Fibroblast of gingiva (primary cell): ENCODE results near the gene ENPP7.

ENCODE experiments used
- DNase-seq: peaks from one replicate; pipeline ENCODE4 v3.0.0-alpha.2; 2011; ENCODE audit warnings: low read depth

ENPP7 gene, protein sequence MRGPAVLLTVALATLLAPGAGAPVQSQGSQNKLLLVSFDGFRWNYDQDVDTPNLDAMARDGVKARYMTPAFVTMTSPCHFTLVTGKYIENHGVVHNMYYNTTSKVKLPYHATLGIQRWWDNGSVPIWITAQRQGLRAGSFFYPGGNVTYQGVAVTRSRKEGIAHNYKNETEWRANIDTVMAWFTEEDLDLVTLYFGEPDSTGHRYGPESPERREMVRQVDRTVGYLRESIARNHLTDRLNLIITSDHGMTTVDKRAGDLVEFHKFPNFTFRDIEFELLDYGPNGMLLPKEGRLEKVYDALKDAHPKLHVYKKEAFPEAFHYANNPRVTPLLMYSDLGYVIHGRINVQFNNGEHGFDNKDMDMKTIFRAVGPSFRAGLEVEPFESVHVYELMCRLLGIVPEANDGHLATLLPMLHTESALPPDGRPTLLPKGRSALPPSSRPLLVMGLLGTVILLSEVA

GRCh38 chr17:79730769-79731483, at the start of gene ENPP7:
ENPP7 (plus strand) TSS chr17:79730943; CDS start chr17:79731140, 197 bp downstream.
- no peak for DNase-seq

DNA sequence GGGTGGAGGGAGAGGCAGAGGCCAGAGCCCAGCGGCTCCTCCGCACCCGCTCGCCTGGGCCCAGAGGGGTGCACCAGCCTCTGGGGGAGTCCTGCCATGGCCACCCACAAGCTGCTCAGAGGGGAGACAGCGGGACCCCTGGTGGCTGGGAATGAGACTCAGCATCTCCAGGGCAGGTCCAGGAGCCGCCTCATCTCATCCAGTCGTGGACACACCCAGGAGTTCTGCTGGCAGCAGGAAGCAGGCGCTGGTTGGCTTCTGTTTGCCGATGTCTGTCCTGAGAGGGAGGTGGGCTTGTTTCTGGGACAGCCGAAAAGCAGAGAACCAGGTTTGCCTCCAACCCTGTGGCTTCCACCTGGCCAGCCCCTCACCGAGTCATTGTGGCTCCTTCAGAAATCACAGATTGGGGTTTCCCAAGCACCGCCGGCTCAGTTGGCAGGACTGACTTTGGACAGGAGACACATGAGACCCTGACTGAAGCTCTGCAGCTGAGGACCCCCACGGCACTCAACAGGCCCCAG, 49.6 kb upstream of the ENPP7 start:
- DNase-seq: no peak

- no peak for DNase-seq
Measured at GRCh38 chr17:79681628-79682261, 49.0 kb upstream of the ENPP7 start.

- DNase-seq: no peak
Measured at GRCh38 chr17:79683365-79683764, 47.4 kb upstream of the ENPP7 start.

GRCh38 chr17:79684132-79684985, 46.4 kb upstream of the ENPP7 start:
- DNase-seq: no peak

- no peak for DNase-seq
Measured at GRCh38 chr17:79685121-79685520, 45.6 kb upstream of the ENPP7 start.

DNA sequence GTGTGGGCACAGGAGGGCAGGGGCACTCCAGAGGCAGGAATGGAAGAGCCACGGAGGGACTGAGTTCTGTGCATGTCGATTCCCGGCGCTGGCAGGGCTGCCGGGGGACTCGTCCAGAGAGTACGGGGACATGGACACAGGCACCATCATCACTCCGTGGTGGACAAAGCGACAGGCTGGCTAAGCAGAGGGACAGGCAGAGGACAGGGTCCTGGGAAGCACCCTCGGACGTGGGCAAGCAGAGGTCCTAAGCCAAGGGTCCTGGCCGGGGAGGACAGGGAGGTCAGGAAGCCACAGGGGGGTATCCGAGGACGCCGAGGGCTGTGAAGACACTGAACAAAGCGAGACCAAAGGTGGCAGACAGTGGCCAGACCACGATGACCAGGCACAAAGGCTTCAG, 44.3 kb upstream of the ENPP7 start:
- no peak for DNase-seq

DNA sequence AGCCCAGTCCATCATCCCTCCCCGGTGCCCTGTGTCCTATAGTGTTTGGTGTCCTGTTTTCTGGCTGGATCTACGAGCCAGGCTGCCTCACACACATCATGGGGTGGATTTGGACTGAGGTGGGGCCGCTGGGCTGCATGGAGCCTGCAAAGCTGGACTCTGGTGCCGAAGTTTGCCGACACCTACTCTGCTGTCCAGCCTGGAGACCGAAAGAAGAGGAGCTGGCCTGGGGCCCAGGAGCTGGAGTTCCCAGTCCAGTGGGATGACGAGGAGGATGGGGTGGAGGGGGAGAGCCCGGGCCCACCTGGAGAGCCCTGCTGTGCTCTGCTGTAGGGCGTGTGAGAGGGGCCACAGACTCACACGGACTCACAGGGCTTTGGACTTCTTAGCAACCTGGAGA, 40.3 kb upstream of the ENPP7 start:
- DNase-seq: no peak

DNA sequence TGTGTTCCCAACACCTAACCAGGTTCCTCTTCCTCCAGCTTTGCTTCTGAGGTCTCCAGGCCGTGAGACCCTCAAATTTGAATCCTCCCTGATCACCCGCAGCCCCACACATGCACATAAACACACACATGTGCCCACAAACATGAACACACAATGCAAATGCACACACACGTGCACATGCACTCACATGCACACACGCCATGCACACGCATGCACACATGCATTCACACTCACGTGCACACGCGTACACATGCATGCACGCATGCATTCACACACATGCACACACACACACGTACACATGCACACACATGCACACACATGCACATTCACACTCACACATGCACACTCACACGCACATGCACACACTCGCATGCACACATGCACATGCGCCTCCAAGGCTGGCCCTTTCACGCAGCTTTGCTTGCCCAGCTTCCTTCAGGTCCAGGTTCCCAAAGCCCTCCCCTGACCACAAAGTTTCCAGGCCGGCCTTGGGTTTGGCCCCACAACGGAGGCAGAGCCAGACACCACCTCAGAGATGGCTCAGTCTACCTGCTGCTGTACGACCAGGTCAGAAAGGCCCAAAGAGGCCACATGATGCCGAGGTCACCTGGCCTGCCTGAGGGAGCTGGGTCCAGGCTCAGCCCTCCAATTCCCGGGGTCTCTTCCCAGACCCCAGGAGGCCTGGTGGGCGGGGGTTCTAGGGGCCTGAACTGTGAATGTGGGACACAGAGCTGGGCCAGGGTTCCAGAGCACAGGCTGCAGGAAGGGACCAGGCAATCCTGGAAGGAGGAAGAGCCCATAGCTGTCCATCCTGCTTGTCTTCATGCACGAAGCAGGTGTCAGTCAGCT, 39.5 kb upstream of the ENPP7 start:
- DNase-seq: no peak

GRCh38 chr17:79691931-79692330, 38.8 kb upstream of the ENPP7 start:
- DNase-seq: peak; percentile 7

DNA sequence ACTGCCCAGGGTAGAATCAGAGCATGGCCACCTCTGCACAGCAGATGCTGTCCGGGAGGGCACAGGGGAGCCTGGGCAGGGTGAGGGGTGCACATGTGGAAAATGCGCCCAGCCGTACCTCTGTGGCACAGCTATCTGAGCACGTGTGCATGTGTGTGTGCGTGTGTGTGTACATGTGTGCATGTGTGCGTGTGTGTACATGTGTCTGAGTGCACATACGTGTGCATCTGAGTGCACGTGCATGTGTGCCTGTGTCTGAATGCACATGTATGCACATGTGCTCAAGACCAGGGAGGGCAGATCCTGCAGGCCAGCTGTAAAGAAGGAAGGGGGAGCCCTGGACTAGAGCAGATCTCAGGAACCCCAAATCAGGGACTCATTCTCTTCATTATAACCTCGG, 37.3 kb upstream of the ENPP7 start:
- no peak for DNase-seq

GRCh38 chr17:79695293-79695790, 35.4 kb upstream of the ENPP7 start:
- DNase-seq: no peak

DNA sequence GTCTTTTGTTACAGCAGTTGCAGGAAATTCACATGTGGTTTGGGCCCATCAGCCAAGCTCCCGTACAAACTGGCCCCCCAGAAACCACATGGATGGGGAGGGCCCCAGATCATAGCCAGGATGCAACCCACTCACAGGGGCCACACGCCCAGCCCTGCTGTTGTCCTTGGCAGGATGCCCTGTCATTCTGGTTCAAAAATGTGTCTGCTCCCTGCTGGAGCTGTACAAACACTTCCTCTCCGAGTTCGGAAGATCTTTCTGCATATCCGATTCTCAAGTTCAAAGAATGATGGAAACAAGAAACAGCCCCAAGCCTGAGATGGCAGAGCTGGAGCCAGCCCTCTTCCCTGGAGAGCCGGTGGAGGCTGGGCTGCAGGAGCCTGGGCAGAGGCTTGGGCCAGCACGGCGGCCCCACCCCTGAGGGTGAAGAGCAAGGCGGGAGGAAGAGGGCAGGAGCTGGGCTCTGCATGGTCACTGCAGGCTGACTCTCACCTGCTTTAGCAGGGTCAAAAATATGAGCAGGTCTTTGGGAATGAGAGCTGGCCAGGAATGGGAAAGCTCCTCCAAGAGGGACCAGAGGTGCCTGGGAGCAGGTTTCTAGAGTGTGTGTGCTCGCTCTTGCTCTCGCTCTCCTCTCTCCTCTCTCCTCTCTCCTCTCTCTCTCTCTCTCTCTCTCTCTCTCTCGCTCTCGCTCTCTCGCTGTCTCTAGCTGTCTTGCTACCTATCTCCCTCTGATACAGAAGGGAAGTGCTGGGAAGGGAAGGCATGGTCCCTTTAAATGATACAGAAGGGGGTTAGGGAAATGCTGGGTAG, 34.7 kb upstream of the ENPP7 start:
- DNase-seq: peak; percentile 24

GRCh38 chr17:79696610-79696982, 34.1 kb upstream of the ENPP7 start:
- DNase-seq: no peak

DNA sequence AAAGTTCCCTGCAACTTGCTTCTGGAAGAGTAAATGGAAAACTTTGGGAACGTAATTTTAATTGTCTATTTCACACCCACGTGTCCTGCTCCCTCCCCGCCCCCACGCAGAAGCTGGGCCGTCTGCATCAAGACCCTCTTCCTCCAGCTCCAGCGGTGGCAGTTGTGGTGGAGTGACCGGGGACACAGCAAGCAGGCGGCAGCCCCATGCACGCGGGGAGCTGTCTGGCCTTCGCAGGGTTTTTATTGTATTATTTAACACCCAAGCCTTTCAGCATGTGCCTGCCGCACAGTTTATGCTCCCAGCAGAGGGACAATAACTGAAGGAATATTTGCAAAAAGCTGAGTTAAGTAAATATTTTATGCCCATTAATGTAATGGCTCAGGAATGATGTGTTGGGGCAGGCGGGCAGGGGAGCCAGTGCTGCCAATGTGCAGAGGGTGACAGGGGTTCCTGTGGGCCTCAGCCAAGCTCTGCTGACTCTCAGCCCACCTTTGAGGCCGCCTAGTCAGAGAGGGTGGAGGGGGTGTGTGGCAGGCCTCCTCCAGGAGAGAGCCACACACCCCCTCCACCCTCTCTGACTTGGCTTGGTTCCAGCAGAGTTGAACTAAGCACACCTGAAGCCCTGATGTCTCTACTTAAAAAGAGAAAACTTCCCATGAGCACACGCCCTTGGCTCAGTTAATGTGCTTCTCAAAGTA, 32.4 kb upstream of the ENPP7 start:
- no peak for DNase-seq

DNA sequence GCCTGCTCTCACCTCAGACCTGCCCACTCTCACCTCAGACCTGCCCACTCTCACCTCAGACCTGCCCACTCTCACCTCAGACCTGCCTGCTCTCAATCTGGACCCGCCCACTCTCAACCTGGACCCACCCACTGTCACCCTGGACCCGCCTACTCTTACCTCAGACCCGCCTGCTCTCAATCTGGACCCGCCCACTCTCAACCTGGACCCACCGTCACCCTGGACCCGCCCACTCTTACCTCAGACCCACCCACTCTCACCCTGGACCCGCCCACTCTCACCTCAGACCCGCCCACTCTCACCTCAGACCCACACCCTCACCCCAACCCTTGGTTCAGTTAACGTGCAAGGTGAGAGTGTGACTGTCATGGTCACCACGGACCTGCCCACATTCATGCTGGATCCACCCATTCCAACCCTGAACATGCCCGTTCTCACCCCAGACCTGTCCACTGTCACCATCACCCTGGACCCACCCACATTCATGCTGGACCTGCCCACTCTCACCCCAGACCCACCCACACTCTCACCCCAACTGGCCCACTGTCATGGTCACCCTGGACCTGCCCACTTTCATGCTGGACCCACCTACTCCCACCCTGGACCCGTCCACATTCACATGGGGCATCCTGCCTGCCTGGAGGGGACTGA, 31.2 kb upstream of the ENPP7 start:
- DNase-seq: no peak

- DNase-seq: no peak
Measured at GRCh38 chr17:79700592-79700991, 30.2 kb upstream of the ENPP7 start.

GRCh38 chr17:79702034-79702433, 28.7 kb upstream of the ENPP7 start:
- no peak for DNase-seq
